ENCODE data around the gene NUDCD3.

Gene NUDCD3

GRCh38 chr7:44530990-44531389 lies 40.5 kb upstream of the NUDCD3 start:
- H3K4me3 ChIP-seq (ENCODE audit: low read depth, low read length) = no peak overlapping the region
- TF ChIP-seq, protein P1, sequence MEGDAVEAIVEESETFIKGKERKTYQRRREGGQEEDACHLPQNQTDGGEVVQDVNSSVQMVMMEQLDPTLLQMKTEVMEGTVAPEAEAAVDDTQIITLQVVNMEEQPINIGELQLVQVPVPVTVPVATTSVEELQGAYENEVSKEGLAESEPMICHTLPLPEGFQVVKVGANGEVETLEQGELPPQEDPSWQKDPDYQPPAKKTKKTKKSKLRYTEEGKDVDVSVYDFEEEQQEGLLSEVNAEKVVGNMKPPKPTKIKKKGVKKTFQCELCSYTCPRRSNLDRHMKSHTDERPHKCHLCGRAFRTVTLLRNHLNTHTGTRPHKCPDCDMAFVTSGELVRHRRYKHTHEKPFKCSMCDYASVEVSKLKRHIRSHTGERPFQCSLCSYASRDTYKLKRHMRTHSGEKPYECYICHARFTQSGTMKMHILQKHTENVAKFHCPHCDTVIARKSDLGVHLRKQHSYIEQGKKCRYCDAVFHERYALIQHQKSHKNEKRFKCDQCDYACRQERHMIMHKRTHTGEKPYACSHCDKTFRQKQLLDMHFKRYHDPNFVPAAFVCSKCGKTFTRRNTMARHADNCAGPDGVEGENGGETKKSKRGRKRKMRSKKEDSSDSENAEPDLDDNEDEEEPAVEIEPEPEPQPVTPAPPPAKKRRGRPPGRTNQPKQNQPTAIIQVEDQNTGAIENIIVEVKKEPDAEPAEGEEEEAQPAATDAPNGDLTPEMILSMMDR (IDR thresholded peaks at IDR 0.05; ENCODE audit: low read depth, low read length) = no peak
- in situ Hi-C loops (cut with HindIII; ENCODE audit: low sequenced_read_pairs) = no loop called here
- DNase-seq (ENCODE audit: low read depth, low spot score) = no peak

DNA sequence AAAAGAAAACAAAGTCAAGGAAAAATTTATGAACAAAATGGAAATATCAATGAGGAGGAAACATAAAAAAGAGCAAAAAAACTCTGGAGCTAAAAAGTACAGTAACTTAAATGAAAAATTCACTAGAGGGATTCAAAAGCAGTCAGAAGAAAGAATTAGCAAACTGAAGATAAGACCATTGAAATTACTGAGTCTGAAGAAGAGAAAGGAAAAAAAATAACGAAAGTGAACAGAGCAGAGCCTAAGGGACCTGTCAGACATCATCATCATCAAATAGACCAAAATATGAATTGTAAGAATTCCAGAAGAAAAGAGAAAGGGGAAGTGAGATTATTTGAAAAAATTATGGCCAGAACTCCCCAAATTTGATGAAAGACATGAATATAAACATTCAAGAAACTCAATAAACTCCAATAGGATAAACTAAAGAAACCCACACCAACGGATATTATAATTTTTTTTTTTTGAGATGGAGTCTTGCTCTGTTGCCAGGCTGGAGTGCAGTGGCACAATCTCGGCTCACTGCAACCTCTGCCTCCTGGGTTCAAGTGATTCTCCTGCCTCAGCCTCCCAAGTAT lies 34.4 kb upstream of the NUDCD3 start:
- TF ChIP-seq, protein P1 (IDR thresholded peaks at IDR 0.05; ENCODE audit: low read depth, low read length) = no peak
- no peak for DNase-seq (ENCODE audit: low read depth, low spot score)
- no peak overlapping the region for H3K4me3 ChIP-seq (ENCODE audit: low read depth, low read length)
- in situ Hi-C loops (cut with HindIII; ENCODE audit: low sequenced_read_pairs) = no loop called here

DNA sequence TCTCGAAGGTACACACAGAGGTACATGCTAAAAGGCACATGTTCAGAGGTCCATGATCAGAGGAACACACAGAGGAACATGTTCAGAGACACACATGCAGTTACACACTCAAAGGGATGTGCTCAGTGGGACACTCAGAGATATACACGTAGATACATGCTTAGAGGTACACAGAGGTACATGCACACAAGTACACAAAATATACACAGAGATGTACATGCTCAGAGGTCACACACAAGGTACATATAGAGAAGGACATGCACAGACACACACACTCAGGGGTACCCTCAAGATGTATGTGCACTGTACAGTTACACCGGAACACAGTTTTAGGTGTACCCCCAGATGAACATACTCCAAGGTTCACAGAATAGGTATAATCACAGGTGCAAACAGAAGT lies 31.9 kb upstream of the NUDCD3 start:
- TF ChIP-seq, protein P1 (IDR thresholded peaks at IDR 0.05; ENCODE audit: low read depth, low read length) = no peak
- in situ Hi-C loops (cut with HindIII; ENCODE audit: low sequenced_read_pairs) = no loop called here
- H3K4me3 ChIP-seq (ENCODE audit: low read depth, low read length) = no peak overlapping the region
- DNase-seq (ENCODE audit: low read depth, low spot score) = no peak

DNA sequence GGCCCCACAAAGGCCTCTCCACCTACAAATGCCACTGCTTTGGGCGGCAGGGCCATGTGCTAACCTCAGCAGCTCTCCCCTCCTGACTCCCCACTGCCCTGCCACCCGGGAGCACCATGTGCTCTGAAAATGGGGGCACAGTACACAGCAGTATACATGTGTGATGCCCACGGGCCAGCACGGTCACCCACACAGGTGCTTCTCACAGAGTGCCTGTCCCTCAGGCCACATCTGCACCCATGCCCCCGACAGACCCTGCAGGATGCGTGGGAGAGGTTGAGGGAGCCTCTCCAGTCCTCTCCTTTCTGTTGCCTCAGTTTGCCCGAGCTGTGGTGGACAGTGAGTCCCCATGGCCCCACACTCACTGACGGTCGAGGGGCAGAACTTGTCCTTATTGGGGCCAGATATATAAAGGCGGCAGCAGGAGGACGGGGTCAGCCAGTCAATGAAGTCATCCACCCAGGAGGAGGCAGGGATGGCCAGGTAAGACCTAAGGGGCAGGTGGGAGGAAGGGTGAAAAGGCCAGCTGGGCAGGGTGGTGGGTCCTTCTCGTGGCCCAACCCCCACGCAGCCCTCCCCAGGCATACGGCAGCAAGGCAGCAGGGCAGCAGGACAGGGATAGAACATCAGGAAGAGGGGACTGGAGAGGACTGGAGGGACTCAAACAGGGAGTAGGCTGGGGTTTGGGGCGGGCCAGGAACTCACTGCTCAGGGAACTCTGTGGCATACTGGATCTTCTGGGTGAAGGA lies 31.1 kb upstream of the NUDCD3 start:
- DNase-seq (ENCODE audit: low read depth, low spot score) = no peak
- TF ChIP-seq, protein P1 (IDR thresholded peaks at IDR 0.05; ENCODE audit: low read depth, low read length) = no peak
- in situ Hi-C loops (cut with HindIII; ENCODE audit: low sequenced_read_pairs) = no loop called here
- H3K4me3 ChIP-seq (ENCODE audit: low read depth, low read length) = no peak overlapping the region

GRCh38 chr7:44520574-44520973 lies 30.1 kb upstream of the NUDCD3 start:
- in situ Hi-C loops (cut with HindIII; ENCODE audit: low sequenced_read_pairs) = no loop called here
- TF ChIP-seq, protein P1 (IDR thresholded peaks at IDR 0.05; ENCODE audit: low read depth, low read length) = no peak
- DNase-seq (ENCODE audit: low read depth, low spot score) = no peak
- no peak overlapping the region for H3K4me3 ChIP-seq (ENCODE audit: low read depth, low read length)

GRCh38 chr7:44519546-44519945 lies 29.1 kb upstream of the NUDCD3 start:
- TF ChIP-seq, protein P1 (IDR thresholded peaks at IDR 0.05; ENCODE audit: low read depth, low read length) = no peak
- no peak overlapping the region for H3K4me3 ChIP-seq (ENCODE audit: low read depth, low read length)
- in situ Hi-C loops (cut with HindIII; ENCODE audit: low sequenced_read_pairs) = no loop called here
- DNase-seq (ENCODE audit: low read depth, low spot score) = no peak

All from astrocyte of the spinal cord (primary cell).